Measurements from ENCODE around the gene ZNF638.

ZNF638 gene

DNA sequence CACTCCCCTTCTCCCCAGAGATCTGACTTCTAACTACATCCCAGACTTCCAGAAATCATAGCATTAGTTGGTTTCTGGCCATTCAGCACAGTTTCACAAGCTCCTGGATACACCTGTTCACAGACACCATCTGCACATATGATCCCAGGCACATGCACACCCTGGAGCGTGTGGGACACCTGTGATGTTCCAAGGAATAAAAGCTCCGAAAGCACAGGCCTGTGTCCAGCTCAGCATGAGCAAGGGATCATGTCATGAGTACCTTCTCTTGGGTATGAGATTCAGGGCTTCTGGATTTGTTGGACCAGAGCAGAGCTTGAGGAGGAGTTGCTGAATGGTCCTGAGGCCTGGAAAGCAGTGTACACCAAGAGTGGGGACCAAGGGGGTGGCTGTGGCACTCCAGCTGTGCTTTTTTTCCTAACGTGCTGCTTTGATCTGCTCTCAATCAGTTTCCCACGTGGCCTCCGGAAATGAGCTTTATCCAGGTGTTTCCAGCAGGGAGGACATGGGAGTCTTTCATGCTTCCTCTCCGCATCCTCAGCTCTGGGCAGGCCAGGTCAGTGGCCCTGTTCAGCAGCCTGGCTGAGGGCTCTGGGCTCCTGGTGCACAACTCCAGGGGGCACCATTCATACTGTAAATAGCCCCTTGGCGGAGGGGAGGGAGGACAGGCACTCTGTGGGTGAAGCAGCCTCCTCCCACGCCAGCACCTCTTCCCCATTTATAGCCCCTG, 123.6 kb downstream of the ZNF638 start:
- no peak for DNase-seq (ENCODE audit: low read depth)
- in situ Hi-C loops (cut with HindIII; ENCODE audit: low sequenced_read_pairs), result no loop called here
- no peak overlapping the region for H3K4me3 ChIP-seq (ENCODE audit: low read depth, low read length)
- TF ChIP-seq, protein P1, sequence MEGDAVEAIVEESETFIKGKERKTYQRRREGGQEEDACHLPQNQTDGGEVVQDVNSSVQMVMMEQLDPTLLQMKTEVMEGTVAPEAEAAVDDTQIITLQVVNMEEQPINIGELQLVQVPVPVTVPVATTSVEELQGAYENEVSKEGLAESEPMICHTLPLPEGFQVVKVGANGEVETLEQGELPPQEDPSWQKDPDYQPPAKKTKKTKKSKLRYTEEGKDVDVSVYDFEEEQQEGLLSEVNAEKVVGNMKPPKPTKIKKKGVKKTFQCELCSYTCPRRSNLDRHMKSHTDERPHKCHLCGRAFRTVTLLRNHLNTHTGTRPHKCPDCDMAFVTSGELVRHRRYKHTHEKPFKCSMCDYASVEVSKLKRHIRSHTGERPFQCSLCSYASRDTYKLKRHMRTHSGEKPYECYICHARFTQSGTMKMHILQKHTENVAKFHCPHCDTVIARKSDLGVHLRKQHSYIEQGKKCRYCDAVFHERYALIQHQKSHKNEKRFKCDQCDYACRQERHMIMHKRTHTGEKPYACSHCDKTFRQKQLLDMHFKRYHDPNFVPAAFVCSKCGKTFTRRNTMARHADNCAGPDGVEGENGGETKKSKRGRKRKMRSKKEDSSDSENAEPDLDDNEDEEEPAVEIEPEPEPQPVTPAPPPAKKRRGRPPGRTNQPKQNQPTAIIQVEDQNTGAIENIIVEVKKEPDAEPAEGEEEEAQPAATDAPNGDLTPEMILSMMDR (IDR thresholded peaks at IDR 0.05; ENCODE audit: low read depth, low read length, missing control alignments), result no peak

DNA sequence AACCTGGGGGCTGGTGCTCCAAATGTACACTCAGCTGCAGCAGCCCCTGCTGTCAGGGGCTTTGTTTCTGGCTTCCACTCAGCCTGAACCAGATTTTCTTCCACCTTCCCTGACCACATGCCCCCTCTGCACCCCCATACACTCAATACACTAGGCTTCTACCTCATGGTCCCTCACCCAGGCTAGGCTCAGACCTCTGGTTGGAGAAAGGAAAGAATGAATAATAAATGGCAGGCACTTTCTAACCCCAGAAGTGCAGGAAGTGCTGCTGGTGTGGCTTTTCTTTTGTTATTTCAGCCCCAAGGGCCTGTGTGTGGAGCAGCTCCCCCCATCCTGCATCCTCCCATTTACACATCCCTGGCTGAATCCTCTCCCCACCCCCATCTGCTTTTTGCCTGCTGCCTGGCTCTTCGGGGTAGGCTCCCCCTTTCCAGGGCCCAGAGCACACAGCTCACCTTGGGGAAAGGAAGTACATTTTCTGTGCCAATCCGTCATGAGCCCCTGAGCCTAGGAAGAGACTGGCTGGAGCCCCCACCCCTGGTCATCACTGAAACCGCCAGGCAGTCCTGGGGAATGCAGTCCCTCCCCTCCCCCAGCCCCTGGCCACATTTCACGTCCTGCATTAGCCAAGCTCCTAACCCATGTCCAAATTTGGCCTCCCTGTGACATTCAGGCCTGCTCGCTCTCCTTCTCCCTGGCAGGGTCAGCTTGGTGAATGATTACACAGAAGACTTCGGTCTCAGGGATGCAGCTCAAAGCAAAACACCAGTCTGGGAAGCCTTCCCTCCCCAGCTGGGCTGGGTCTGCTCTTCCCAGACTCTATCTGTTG, 124.4 kb downstream of the ZNF638 start:
- TF ChIP-seq, protein P1 (IDR thresholded peaks at IDR 0.05; ENCODE audit: low read depth, low read length, missing control alignments), result no peak
- H3K4me3 ChIP-seq (ENCODE audit: low read depth, low read length), result no peak overlapping the region
- no peak for DNase-seq (ENCODE audit: low read depth)
- in situ Hi-C loops (cut with HindIII; ENCODE audit: low sequenced_read_pairs), result no loop called here

DNA sequence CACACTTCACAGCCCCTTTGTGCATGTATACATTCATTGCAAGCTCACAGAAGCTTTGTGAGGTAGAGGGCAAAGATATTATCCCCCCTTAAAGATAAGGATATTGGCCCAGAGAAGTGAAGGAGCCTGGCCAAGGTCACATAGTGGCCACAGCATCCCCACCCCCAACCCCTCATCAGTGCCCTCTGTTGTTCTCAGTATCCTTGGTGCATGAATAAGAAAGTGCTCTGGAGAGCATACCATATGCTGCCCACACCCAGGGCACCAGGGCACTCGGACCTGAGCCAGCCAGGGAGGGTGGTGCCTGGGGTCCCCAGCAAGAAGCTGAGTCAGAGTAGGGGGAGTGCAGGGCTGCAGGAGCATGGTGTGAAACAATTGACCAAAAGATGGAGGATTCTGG, 125.0 kb downstream of the ZNF638 start:
- in situ Hi-C loops (cut with HindIII; ENCODE audit: low sequenced_read_pairs), result no loop called here
- TF ChIP-seq, protein P1 (IDR thresholded peaks at IDR 0.05; ENCODE audit: low read depth, low read length, missing control alignments), result no peak
- no peak overlapping the region for H3K4me3 ChIP-seq (ENCODE audit: low read depth, low read length)
- DNase-seq (ENCODE audit: low read depth), result no peak

DNA sequence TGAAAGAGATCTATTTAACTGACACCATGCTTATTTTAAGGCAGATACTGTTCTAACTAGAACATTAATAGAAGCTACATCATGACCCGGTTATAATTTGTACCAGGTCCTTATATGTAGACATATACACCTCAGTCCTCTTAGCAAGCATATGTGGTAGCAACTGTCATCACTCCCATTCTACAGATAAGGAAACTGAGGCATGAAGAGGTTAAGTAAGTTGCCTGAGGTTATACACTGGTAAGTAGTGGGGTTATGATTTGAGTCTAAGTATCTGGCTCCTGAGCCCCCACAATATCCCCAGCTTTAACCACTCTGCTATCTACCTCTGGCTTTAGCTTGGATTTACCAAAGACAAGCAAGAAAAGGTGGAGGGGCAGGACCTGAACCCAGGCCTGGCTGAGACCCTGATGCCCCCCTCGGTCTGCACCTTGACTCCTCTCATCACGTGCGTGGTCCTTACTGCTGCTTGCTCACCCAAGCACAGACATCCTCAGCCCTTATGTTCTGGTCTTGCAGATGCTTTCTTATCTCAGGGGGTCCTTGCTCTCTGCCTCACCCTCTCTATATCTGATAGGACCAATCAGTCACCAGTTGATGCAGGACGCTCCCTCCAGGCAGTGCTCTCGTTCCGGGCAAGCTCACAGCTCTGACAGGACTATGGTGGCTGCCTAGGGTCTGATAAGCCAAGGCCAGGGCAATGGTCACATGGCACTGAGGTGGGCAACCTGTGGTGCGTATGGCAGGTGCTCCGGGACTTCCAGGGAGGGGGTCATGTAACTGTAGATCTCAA, 125.7 kb downstream of the ZNF638 start:
- TF ChIP-seq, protein P1 (IDR thresholded peaks at IDR 0.05; ENCODE audit: low read depth, low read length, missing control alignments), result no peak
- in situ Hi-C loops (cut with HindIII; ENCODE audit: low sequenced_read_pairs), result no loop called here
- DNase-seq (ENCODE audit: low read depth), result no peak
- H3K4me3 ChIP-seq (ENCODE audit: low read depth, low read length), result no peak overlapping the region

DNA sequence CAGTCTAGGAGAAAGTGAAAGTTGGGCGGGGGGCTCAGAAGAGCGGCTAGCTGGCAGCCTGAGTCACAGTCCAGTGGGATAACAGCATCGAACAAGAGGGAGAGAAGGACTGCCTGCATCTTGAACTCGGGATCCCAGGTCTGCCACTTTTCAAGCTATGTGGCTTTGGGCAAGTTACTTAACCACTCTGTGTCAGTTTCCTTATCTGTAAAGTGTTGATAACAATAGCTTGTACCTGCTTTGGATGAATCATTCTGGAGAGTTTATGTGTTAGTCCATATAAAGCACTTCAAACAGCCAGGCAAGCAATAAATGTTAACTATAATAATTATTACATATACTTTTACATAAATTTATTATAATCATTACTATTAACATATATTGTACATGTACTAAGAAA, 126.3 kb downstream of the ZNF638 start:
- TF ChIP-seq, protein P1 (IDR thresholded peaks at IDR 0.05; ENCODE audit: low read depth, low read length, missing control alignments), result no peak
- H3K4me3 ChIP-seq (ENCODE audit: low read depth, low read length), result no peak overlapping the region
- in situ Hi-C loops (cut with HindIII; ENCODE audit: low sequenced_read_pairs), result no loop called here
- no peak for DNase-seq (ENCODE audit: low read depth)

DNA sequence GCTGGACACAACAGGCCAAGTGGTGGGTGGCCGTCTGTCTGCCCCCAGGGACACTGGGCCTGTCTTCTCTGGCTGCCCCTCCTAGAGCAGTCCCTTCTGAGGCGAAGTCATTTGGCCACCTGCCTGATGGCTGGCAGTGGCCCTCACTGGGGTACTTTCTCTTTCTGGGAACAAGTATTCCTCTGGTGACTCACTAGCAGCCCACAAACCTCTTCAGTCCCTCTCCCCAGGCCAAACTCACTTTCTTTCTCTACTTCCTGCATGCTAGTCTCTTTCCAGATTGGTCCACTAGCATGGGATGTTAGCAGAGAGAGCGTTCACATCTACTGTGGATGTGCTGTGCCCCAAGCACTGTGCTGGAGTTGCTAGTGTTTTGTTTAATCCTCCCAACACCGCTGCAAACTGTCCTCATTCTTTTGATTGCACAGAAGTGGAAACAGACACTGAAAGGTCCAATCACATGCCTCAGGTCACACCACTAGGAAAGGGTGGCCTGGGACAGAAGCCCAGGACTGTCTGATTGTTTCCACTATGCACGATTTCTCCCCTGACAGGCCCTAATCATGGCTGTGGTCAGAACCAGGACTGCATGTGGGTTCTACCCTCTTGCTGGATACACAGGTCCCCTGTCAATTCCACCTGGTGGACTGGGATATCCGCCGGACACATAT, 127.0 kb downstream of the ZNF638 start:
- H3K4me3 ChIP-seq (ENCODE audit: low read depth, low read length), result no peak overlapping the region
- TF ChIP-seq, protein P1 (IDR thresholded peaks at IDR 0.05; ENCODE audit: low read depth, low read length, missing control alignments), result no peak
- DNase-seq (ENCODE audit: low read depth), result peak; percentile 49
- in situ Hi-C loops (cut with HindIII; ENCODE audit: low sequenced_read_pairs), result no loop called here

All from astrocyte of the cerebellum (primary cell).